Spinal cord (tissue), 10 donors: Measurements from ENCODE around the gene SLC7A6. TPM values are rescaled to one million over a fixed set of nuclear protein-coding genes. Genes with fewer than 3 reads are reported as not detected.

ENCODE experiments used
- DNase-seq, 6 donors: peaks; one replicate each; pipeline versions ENCODE4 v3.0.0 to v3.0.0-alpha.2; 2013 to 2015; ENCODE audit warnings: low spot score in 6 of 6, low read depth in 4 of 6
- H3K27ac ChIP-seq: one replicate; pipeline ENCODE4 v1.5.1; 2013; ENCODE audit warnings: low read depth, low read length, control low read depth
- H3K27me3 ChIP-seq: one replicate; pipeline ENCODE4 v1.6.1; 2013; ENCODE audit warnings: low read length; ENCODE audit not compliant: control insufficient read depth, insufficient read depth
- H3K36me3 ChIP-seq: one replicate; pipeline ENCODE4 v1.6.1; 2013; ENCODE audit warnings: low read length; ENCODE audit not compliant: control insufficient read depth, insufficient read depth
- H3K4me1 ChIP-seq: one replicate; pipeline ENCODE4 v1.6.1; 2013; ENCODE audit warnings: low read length; ENCODE audit not compliant: control insufficient read depth, insufficient read depth
- H3K4me3 ChIP-seq: one replicate; pipeline ENCODE4 v1.5.1; 2013; ENCODE audit warnings: low read depth, low read length, control low read depth
- H3K9me3 ChIP-seq: one replicate; pipeline ENCODE4 v1.6.1; 2013; ENCODE audit warnings: low read length; ENCODE audit not compliant: control insufficient read depth, insufficient read depth
- WGBS: methylation state at CpG from one replicate; pipeline ENCODE4 v1.1.5; 2013; ENCODE audit warnings: missing lambda C conversion rate; ENCODE audit not compliant: insufficient coverage; 5-methylcytosine and 5-hydroxymethylcytosine counted together
- polyA plus RNA-seq, 2 donors: library from polyadenylated mRNA; unstranded; fragments of 120-200 nt; gene quantifications; one replicate each; pipeline ENCODE4 v1.2.1, GENCODE V29; 2013; ENCODE audit not compliant: insufficient read length in 2 of 2
- total RNA-seq, 2 donors: library from RNA; depleted of rRNA in 1 of 2; stranded (reverse); fragments of 120-200 nt in 1 of 2; fragments of >200 nt in 1 of 2; gene quantifications; one replicate each; pipeline versions ENCODE4 v1.2.3 to v1.2.4, GENCODE V29; 2013 to 2014
- donor health status: healthy.

SLC7A6 gene
- total and polyA plus RNA-seq, 4 donors, result 20.2 to 28.3 (median 24.0) TPM

DNA sequence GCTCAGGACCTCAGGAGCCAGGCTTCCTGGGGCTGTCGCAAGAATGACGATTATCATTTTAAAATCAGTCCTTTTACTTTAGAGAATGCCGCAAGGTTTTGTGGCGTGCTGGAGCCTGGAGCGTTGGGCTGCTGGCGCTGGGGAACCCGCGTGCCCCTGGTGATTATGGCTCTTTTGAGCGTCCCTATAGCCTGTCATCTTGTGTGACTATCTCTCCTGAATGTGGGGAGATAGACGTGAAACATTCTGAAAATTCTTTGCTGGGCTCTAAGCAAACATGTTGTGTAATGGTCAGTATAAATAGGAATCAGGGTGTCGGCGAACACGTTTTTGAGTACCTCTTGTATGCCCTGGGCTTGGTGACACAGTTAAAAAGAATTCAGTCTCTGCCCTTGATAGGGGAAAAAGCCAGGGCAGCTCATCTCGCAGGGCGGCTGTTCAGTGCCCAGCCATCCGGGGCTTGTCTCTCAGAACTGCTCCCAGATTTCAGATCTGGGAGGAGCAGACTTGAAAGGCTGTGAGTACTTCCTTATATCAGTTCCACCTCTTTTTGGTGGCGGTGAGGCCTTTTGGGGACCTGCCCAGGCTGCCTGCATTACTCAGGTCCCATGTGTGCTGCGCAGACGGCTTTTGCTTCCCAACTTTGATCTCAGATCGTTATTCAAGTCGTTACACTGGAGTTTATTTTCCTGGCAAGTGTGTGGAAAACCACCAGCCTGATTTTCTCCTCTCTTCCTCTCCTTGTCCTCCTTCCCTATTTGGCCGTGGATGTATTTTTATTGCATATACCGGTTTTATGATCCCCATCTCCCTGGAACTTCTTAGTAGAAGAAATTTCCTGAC is 973 bp downstream of the SLC7A6 start:
- H3K4me1 ChIP-seq, result peaks cover 24% of the 10 kb centered on the region
- H3K36me3 ChIP-seq, result peaks cover 11% of the 10 kb centered on the region
- H3K9me3 ChIP-seq, result no peaks in the 10 kb centered on the region
- DNase-seq, result peak in 2 of 6 donors; percentile 14 to 38
- peak overlapping the region; percentile 75 for H3K4me3 ChIP-seq
- 15% methylated on average over 20 of the region's 23 CpGs for WGBS
- H3K27me3 ChIP-seq, result no peaks in the 10 kb centered on the region
- H3K27ac ChIP-seq, result peak overlapping the region; percentile 74

DNA sequence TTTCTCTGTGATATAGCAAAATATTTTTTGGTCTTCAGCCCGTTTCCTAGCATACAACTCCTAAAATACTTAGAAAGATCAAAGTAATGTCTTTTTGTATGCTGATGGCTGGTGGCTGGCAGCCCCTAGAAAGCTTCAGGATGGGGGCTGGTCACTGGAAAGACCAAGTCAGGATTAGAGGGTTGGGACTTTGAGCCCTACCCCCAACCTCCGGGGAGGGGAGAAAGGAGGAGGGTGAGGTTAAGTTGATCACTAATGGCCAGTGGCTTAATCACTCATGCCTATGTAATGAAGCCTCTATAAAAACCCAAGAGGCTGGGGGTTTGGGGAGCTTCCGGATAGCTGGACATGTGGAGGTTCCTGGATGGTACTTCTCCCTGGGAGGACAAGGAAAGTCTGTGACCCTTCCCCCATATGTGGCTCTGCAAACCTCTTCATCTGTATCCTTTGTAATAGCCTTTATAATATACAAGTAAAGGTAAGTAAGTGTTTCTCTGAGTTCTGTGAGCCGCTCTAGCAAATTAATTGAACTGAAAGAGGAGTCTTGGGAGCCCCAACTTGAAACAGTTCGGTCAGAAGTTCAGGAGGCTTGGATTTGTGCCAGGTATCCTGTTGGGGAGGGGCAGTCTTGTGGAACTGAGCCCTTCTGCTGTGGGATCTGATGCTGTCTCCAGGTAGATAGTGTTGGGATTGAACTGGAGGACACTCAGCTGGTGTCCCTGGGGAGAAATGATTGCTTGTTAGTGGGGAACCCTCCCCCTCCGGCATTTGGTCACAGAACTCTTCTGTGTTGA is 3.5 kb downstream of the SLC7A6 start:
- 50% methylated on average over 2 of the region's 6 CpGs for WGBS
- DNase-seq, result peak in 1 of 6 donors; percentile 56
- peaks cover 24% of the 10 kb centered on the region for H3K4me1 ChIP-seq

DNA sequence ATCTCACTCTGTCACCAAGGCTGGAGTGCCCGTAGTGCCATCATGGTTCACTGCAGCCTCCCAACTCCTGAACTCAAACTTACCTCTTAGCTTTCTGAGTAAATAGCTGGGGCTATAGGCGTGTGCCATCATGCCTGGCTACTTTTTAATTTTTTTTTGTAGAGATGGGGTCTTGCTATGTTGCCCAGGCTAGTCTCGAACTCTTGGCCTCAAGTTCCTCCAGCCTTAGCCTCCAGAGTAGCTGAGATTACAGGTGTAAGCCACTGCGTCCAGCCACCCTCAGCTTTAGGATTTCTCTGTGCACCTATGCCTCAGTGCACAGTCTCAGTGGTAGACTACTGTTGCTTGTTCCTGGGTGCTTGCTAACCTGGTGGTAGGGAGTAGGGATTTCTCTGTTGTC is 5.5 kb downstream of the SLC7A6 start:
- Histone ChIP-seq H3K9me3 (no peaks in the 10 kb centered on the region), H3K4me3 (no peak overlapping the region), H3K4me1 (peaks cover 14% of the 10 kb centered on the region), H3K36me3 (peaks cover 13% of the 10 kb centered on the region), H3K27me3 (no peaks in the 10 kb centered on the region), H3K27ac (no peak overlapping the region)
- no peak for DNase-seq
- WGBS, result 100% methylated on average over 1 of the region's 4 CpGs

More for the DNA sequence above, 3.5 kb downstream of the SLC7A6 start:
- H3K27ac ChIP-seq, result no peak overlapping the region
- H3K4me3 ChIP-seq, result no peak overlapping the region
- H3K36me3 ChIP-seq, result peaks cover 1% of the 10 kb centered on the region
- no peaks in the 10 kb centered on the region for H3K27me3 ChIP-seq
- H3K9me3 ChIP-seq, result no peaks in the 10 kb centered on the region

DNA sequence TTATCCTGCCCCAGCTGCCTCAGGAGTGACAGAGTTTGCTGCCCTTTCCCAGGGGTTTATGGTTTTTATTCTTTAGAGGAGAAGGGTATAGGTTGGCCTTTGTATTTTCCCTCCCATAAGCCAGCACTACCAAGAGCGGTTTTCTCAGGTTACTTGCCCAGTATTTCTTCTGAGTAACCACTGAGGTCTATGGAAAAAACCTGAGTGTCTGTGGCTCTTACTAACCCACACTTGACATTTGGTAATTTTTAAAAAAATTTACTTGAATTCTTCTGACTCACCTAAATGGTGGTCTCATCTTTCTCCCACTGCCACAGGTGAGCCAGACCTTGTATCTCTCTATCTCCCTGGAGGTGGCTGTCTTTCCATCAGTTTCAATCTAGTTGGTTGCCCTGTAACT is 6.0 kb downstream of the SLC7A6 start:
- no peak for DNase-seq
- H3K4me3 ChIP-seq, result no peak overlapping the region
- H3K4me1 ChIP-seq, result peaks cover 8% of the 10 kb centered on the region
- no peaks in the 10 kb centered on the region for H3K27me3 ChIP-seq
- WGBS, result no CpG with 5 or more reads among the region's 1 CpG
- H3K36me3 ChIP-seq, result peaks cover 17% of the 10 kb centered on the region
- no peak overlapping the region for H3K27ac ChIP-seq
- no peaks in the 10 kb centered on the region for H3K9me3 ChIP-seq

DNA sequence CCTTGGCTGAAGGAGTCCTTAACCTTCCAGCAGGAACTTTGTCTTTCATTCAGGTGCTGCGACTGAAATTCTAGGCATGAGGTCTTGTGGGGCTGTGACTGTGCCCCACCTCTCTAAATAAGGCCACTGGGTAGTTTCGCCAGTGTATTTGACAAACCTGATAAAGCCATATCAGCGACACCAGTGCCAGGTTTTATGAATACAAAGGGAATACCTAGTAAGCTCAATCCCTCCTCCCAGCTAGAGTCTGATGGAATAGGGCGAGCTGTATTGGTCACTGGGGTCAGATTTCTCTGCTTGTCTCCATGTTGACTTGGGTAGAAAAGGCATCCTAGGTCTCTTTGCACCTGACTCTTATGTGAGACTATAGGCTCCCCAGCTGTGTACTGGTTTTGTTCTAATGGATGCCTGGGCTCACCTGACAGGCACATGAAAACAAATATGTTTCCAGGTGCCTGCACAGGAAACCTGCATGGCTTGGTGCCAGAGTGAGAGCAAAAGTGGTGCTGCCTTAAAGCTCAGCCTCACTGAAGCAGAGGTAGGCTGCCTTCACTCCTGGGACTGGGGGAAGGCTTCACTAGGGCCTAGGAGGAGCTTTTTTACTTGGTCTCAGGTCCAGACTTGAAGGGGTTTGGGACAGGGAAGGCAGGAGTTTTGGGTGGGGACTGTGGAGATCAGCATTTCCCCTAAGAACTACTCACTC is 8.3 kb downstream of the SLC7A6 start:
- 80% methylated on average over 4 of the region's 4 CpGs for WGBS
- H3K27me3 ChIP-seq, result no peaks in the 10 kb centered on the region
- DNase-seq, result peak in 1 of 6 donors; percentile 2
- peaks cover 21% of the 10 kb centered on the region for H3K36me3 ChIP-seq
- H3K9me3 ChIP-seq, result no peaks in the 10 kb centered on the region
- H3K4me3 ChIP-seq, result no peak overlapping the region
- no peak overlapping the region for H3K27ac ChIP-seq
- peaks cover under 1% of the 10 kb centered on the region for H3K4me1 ChIP-seq

DNA sequence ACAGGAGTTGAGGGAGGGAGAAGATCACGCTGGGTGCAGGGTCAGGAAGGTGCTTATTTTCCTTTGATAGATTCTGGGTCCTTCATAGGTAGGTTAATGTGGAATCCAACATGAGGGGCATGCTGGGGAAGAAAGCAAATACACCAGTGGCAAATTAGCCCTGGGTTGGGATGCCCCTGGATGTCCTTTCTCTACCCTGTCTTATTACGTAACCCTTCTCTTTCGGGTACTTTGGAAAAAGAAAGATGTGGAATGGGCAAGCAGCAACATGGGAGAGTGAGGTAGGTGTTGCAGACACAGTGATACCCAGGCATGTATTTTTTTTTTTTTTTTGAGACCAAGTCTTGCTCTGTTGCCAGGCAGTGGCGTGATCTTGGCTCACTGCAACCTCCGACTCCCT is 9.1 kb downstream of the SLC7A6 start:
- Histone ChIP-seq H3K36me3 (peaks cover 24% of the 10 kb centered on the region), H3K4me1 (no peaks in the 10 kb centered on the region), H3K27me3 (no peaks in the 10 kb centered on the region), H3K27ac (no peak overlapping the region), H3K9me3 (no peaks in the 10 kb centered on the region), H3K4me3 (no peak overlapping the region)
- DNase-seq, result no peak
- 96% methylated on average over 3 of the region's 5 CpGs for WGBS

DNA sequence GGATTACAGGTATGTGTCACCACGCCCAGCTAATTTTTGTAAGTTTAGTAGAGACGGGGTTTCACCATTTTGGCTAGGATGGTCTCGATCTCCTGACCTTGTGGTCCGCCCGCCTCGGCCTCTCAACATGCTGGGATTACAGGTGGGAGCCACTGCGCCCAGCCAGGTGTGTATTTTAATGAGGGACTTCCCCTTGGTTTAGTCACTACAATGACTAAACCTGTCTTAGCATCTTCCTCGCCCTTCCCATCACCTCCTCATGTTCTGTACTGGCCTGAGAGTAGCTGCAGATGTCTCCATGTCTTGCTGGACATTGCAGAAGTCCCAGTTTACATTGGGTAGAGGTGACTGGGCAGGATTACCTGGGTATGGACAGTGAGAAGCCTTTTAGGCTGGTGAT is 9.6 kb downstream of the SLC7A6 start:
- H3K4me3 ChIP-seq, result no peak overlapping the region
- no CpG with 5 or more reads among the region's 8 CpGs for WGBS
- no peak overlapping the region for H3K27ac ChIP-seq
- no peaks in the 10 kb centered on the region for H3K27me3 ChIP-seq
- H3K4me1 ChIP-seq, result no peaks in the 10 kb centered on the region
- peaks cover 25% of the 10 kb centered on the region for H3K36me3 ChIP-seq
- no peaks in the 10 kb centered on the region for H3K9me3 ChIP-seq
- no peak for DNase-seq

DNA sequence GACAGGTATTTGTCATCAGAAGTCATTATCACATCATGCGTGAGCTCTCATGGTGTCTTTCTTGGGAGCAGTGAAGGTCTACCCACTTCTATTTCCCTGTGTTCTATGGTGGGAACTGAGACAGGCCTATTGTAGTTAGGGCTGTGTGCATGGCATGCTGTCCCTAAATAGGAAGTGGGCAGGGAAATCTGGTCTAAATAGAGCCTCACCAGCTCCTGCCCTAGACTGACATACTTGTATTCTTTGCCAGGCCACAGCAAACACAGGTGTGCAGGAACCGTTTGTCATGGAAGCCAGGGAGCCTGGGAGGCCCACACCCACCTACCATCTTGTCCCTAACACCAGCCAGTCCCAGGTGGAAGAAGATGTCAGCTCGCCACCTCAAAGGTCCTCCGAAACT is 10.1 kb downstream of the SLC7A6 start:
- 96% methylated on average over 2 of the region's 4 CpGs for WGBS
- Histone ChIP-seq H3K27ac (no peak overlapping the region), H3K4me3 (no peak overlapping the region), H3K27me3 (no peaks in the 10 kb centered on the region), H3K36me3 (peaks cover 29% of the 10 kb centered on the region), H3K9me3 (no peaks in the 10 kb centered on the region), H3K4me1 (no peaks in the 10 kb centered on the region)
- no peak for DNase-seq

DNA sequence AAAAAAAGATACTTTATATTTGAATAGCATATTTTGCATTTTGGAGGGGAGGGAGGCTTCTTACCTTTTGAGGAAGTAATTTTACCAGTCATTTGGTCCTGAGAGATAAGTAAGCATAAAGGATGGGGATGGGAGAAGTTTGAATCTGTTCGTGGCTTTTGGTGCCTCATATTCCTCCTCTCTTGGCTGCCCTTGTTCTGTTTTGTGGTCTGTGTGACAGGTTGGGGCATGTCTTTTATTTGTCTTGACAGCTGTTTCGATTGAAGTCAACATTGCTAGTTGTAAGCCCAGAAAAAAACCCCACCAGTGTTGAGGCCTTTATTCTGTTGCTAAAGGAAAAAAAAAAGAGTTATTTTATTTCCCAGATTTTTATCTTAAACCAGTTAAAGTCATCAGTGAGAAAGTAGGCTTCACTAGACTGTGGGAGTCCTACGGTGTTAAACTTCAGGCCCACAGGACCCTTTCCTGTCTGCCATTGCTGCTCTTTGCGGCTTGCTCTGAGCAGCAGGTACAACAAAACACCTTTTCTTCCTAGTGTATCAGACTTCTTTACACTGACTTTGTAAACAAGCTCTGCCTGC is 11.4 kb downstream of the SLC7A6 start:
- Histone ChIP-seq H3K4me1 (no peaks in the 10 kb centered on the region), H3K27me3 (no peaks in the 10 kb centered on the region), H3K9me3 (no peaks in the 10 kb centered on the region), H3K27ac (no peak overlapping the region), H3K4me3 (no peak overlapping the region), H3K36me3 (peaks cover 31% of the 10 kb centered on the region)
- no peak for DNase-seq
- WGBS, result 87% methylated on average over 2 of the region's 4 CpGs
